Measurements from ENCODE around the gene LMO7. TPM values are rescaled to one million over a fixed set of nuclear protein-coding genes. Genes with fewer than 3 reads are reported as not detected.

Gene LMO7
- total and polyA plus RNA-seq, 4 donors: 17.5 to 69.6 (median 38.2) TPM

- 97% methylated on average over 2 of the region's 2 CpGs for WGBS
- Histone ChIP-seq H3K9ac (ENCODE audit: low read depth in 1 of 2, low read length in 2 of 2) (no peak overlapping the region), H3K27me3 (ENCODE audit: control insufficient read depth in 4 of 4, insufficient read depth in 4 of 4, low read length in 3 of 4) (no peaks in the 10 kb centered on the region)
Observed at GRCh38 chr13:75797719-75798118, 161.6 kb downstream of the LMO7 start.

GRCh38 chr13:75798353-75799255 lies 162.5 kb downstream of the LMO7 start:
- peak; percentile 66 for TF ChIP-seq SP1 (IDR thresholded peaks at IDR 0.05)
- peak; percentile 36 for TF ChIP-seq MAX (IDR thresholded peaks at IDR 0.05)
- TF ChIP-seq REST (IDR thresholded peaks at IDR 0.05): peak; percentile 19
- peak; percentile 11 for TF ChIP-seq HNF4G (IDR thresholded peaks at IDR 0.05)
- TF ChIP-seq JUND (IDR thresholded peaks at IDR 0.05): peak in 1 of 2 donors; percentile 26
- no peak for TF ChIP-seq CTCF (IDR thresholded peaks at IDR 0.05; ENCODE audit: low read depth, low read length, missing input control)
- peak in 1 of 2 donors; percentile 19 for TF ChIP-seq GABPA (IDR thresholded peaks at IDR 0.05 in 1 of 2, conservative IDR thresholded peaks at IDR 0.05 in 1 of 2)
- peak; percentile 35 to 49 for TF ChIP-seq RAD21 (IDR thresholded peaks at IDR 0.05)
- TF ChIP-seq ZBTB33 (IDR thresholded peaks at IDR 0.05): no peak
- no peak for TF ChIP-seq FOXA1 (IDR thresholded peaks at IDR 0.05)
- TF ChIP-seq ATF3 (IDR thresholded peaks at IDR 0.05): no peak
- TF ChIP-seq TAF1 (conservative IDR thresholded peaks at IDR 0.05): no peak
- TF ChIP-seq HNF4A (conservative IDR thresholded peaks at IDR 0.05): peak; percentile 81 to 84
- peak; percentile 35 for TF ChIP-seq YY1 (IDR thresholded peaks at IDR 0.05)
- TF ChIP-seq EGR1 (IDR thresholded peaks at IDR 0.05; ENCODE audit: low read depth in 2 of 2): no peak
- TF ChIP-seq NR2F2 (IDR thresholded peaks at IDR 0.05): no peak
- TF ChIP-seq FOXA2 (IDR thresholded peaks at IDR 0.05): peak; percentile 57
- TF ChIP-seq RXRA (IDR thresholded peaks at IDR 0.05): peak; percentile 29 to 59
- H3K4me1 ChIP-seq (ENCODE audit: control insufficient read depth in 4 of 4, insufficient read depth in 4 of 4, low read length in 3 of 4): peaks cover 2 to 18% (median 13%) of the 10 kb centered on the region in 4 donors
- no peak for DNase-seq (ENCODE audit: low spot score)
- peaks cover 1 to 28% (median 11%) of the 10 kb centered on the region in 4 donors for H3K36me3 ChIP-seq (ENCODE audit: control insufficient read depth in 4 of 4, insufficient read depth in 3 of 4, low read depth in 1 of 4, low read length in 3 of 4)
- H3K27ac ChIP-seq (ENCODE audit: low read depth in 1 of 2, low read length in 2 of 2): peak overlapping the region; percentile 54 to 61
- 77% methylated on average over 7 of the region's 7 CpGs for WGBS
- no peaks in the 10 kb centered on the region for H3K27me3 ChIP-seq (ENCODE audit: control insufficient read depth in 4 of 4, insufficient read depth in 4 of 4, low read length in 3 of 4)
- H3K4me3 ChIP-seq (ENCODE audit: low read depth in 1 of 3, low read length in 3 of 3): no peak overlapping the region
- no peak overlapping the region for H3K9ac ChIP-seq (ENCODE audit: low read depth in 1 of 2, low read length in 2 of 2)
- H3K9me3 ChIP-seq (ENCODE audit: control insufficient read depth in 4 of 4, low read length in 3 of 4): no peaks in the 10 kb centered on the region

More at GRCh38 chr13:75797719-75798118, 161.6 kb downstream of the LMO7 start:
- TF ChIP-seq NR2F2 (IDR thresholded peaks at IDR 0.05) (no peak), HNF4G (IDR thresholded peaks at IDR 0.05) (no peak)
- Histone ChIP-seq H3K4me1 (ENCODE audit: control insufficient read depth in 4 of 4, insufficient read depth in 4 of 4, low read length in 3 of 4) (peaks cover 2 to 27% (median 19%) of the 10 kb centered on the region in 4 donors), H3K9me3 (ENCODE audit: control insufficient read depth in 4 of 4, low read length in 3 of 4) (no peaks in the 10 kb centered on the region), H3K4me3 (ENCODE audit: low read depth in 1 of 3, low read length in 3 of 3) (no peak overlapping the region), H3K36me3 (ENCODE audit: control insufficient read depth in 4 of 4, insufficient read depth in 3 of 4, low read depth in 1 of 4, low read length in 3 of 4) (peaks cover 0 to 23% (median 8%) of the 10 kb centered on the region in 4 donors), H3K27ac (ENCODE audit: low read depth in 1 of 2, low read length in 2 of 2) (peak overlapping the region; percentile 54 to 61)
- DNase-seq (ENCODE audit: low spot score): no peak
